Fibroblast of upper back skin (primary cell): ENCODE measurements around the gene F7.
"Not testable (repeated sequence)": the region's sequence is repeated elsewhere in the genome, so short reads cannot be mapped to it uniquely, and the experiment has no call there.

Experiments
- DNase-seq: peaks from one replicate; pipeline ENCODE4 v3.0.0-alpha.2; 2013

F7 gene

GRCh38 chr13:113105032-113105920, at the start of gene F7:
TSS of gene F7 (plus strand) at chr13:113105791. CDS start at chr13:113105842, 51 bp downstream.
- no peak for DNase-seq

GRCh38 chr13:113057084-113057483, 48.5 kb upstream of the F7 start:
- DNase-seq: no peak

- DNase-seq: not testable (repeated sequence)
Observed at GRCh38 chr13:113057559-113057958, 48.0 kb upstream of the F7 start.

- DNase-seq: no peak
Observed at GRCh38 chr13:113058129-113058987, 47.2 kb upstream of the F7 start.

- no peak for DNase-seq
Observed at GRCh38 chr13:113058988-113059850, 46.4 kb upstream of the F7 start.

GRCh38 chr13:113059891-113060290, 45.7 kb upstream of the F7 start:
- no peak for DNase-seq

- no peak for DNase-seq
Observed at GRCh38 chr13:113060557-113061270, 44.9 kb upstream of the F7 start.

- no peak for DNase-seq
Observed at GRCh38 chr13:113061271-113061625, 44.3 kb upstream of the F7 start.

GRCh38 chr13:113061796-113062425, 43.7 kb upstream of the F7 start:
- no peak for DNase-seq

- no peak for DNase-seq
Observed at GRCh38 chr13:113062691-113063090, 42.9 kb upstream of the F7 start.

- DNase-seq: no peak
Observed at GRCh38 chr13:113063091-113063491, 42.5 kb upstream of the F7 start.

- no peak for DNase-seq
Observed at GRCh38 chr13:113064000-113064533, 41.5 kb upstream of the F7 start.

GRCh38 chr13:113064534-113065405, 40.8 kb upstream of the F7 start:
- peak; percentile 81 for DNase-seq

- peak; percentile 21 for DNase-seq
Observed at GRCh38 chr13:113065406-113066141, 40.0 kb upstream of the F7 start.

GRCh38 chr13:113066142-113066455, 39.5 kb upstream of the F7 start:
- DNase-seq: no peak

GRCh38 chr13:113066746-113067145, 38.8 kb upstream of the F7 start:
- no peak for DNase-seq

- DNase-seq: no peak
Observed at GRCh38 chr13:113069861-113070805, 35.5 kb upstream of the F7 start.

GRCh38 chr13:113070855-113071254, 34.7 kb upstream of the F7 start:
- DNase-seq: no peak

GRCh38 chr13:113072376-113072775, 33.2 kb upstream of the F7 start:
- no peak for DNase-seq
